Measurements from ENCODE around the gene ACADL. TPM values are rescaled to one million over a fixed set of nuclear protein-coding genes. Genes with fewer than 3 reads are reported as not detected.

The ACADL gene
- total and polyA plus RNA-seq, 2 experiments from 2014 or later = 0.37 TPM; not detected in 1

DNA sequence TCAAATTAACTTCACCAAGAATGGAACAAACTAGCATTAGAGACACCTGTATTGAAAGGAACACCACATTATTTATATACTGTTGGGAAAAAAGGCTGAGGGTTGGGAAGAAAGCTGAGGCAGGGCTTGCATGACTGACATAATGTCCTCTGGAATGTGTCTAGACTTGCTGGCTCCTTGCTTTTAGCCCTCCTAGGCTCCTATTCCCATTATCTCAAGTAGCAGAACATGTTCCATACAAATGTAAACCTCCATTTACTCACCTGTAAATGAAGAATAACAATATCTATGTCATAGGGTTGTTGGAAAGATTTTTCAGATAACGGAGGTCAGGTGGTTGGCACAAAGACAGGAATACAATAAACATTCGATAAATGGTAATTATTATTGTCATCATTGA is 976 bp upstream of the ACADL start (continued):
- TF ChIP-seq, protein P1, sequence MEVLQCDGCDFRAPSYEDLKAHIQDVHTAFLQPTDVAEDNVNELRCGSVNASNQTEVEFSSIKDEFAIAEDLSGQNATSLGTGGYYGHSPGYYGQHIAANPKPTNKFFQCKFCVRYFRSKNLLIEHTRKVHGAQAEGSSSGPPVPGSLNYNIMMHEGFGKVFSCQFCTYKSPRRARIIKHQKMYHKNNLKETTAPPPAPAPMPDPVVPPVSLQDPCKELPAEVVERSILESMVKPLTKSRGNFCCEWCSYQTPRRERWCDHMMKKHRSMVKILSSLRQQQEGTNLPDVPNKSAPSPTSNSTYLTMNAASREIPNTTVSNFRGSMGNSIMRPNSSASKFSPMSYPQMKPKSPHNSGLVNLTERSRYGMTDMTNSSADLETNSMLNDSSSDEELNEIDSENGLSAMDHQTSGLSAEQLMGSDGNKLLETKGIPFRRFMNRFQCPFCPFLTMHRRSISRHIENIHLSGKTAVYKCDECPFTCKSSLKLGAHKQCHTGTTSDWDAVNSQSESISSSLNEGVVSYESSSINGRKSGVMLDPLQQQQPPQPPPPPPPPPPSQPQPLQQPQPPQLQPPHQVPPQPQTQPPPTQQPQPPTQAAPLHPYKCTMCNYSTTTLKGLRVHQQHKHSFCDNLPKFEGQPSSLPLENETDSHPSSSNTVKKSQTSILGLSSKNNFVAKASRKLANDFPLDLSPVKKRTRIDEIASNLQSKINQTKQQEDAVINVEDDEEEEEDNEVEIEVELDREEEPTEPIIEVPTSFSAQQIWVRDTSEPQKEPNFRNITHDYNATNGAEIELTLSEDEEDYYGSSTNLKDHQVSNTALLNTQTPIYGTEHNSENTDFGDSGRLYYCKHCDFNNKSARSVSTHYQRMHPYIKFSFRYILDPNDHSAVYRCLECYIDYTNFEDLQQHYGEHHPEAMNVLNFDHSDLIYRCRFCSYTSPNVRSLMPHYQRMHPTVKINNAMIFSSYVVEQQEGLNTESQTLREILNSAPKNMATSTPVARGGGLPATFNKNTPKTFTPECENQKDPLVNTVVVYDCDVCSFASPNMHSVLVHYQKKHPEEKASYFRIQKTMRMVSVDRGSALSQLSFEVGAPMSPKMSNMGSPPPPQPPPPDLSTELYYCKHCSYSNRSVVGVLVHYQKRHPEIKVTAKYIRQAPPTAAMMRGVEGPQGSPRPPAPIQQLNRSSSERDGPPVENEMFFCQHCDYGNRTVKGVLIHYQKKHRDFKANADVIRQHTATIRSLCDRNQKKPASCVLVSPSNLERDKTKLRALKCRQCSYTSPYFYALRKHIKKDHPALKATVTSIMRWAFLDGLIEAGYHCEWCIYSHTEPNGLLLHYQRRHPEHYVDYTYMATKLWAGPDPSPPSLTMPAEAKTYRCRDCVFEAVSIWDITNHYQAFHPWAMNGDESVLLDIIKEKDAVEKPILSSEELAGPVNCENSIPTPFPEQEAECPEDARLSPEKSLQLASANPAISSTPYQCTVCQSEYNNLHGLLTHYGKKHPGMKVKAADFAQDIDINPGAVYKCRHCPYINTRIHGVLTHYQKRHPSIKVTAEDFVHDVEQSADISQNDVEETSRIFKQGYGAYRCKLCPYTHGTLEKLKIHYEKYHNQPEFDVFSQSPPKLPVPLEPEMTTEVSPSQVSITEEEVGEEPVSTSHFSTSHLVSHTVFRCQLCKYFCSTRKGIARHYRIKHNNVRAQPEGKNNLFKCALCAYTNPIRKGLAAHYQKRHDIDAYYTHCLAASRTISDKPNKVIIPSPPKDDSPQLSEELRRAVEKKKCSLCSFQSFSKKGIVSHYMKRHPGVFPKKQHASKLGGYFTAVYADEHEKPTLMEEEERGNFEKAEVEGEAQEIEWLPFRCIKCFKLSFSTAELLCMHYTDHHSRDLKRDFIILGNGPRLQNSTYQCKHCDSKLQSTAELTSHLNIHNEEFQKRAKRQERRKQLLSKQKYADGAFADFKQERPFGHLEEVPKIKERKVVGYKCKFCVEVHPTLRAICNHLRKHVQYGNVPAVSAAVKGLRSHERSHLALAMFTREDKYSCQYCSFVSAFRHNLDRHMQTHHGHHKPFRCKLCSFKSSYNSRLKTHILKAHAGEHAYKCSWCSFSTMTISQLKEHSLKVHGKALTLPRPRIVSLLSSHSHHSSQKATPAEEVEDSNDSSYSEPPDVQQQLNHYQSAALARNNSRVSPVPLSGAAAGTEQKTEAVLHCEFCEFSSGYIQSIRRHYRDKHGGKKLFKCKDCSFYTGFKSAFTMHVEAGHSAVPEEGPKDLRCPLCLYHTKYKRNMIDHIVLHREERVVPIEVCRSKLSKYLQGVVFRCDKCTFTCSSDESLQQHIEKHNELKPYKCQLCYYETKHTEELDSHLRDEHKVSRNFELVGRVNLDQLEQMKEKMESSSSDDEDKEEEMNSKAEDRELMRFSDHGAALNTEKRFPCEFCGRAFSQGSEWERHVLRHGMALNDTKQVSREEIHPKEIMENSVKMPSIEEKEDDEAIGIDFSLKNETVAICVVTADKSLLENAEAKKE (CRISPR knock-in tag; IDR thresholded peaks at IDR 0.05) = no peak

DNA sequence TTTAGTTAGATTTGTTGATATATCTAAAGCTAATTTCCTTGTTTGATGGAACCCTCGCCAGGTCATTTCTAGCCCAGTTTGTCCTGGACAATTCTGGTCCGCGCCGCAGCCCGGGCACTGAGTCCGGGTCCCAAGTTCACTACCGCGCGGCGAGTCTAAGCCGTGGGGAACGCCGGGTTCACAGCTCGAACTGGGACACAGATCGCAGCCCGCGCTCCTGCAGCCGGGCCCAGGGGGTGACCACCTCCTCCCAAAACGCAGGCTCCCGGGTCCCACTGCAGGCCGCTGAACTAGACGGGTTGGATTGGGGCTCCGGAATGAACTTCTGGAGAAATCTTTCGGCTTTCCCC is 681 bp downstream of the ACADL start:
- Mint-ChIP-seq H3K4me1 (peaks cover 7% of the 10 kb centered on the region; the same call in 2 of the 3 replicates), H3K27ac (no peak overlapping the region), H3K36me3 (ENCODE audit: low read depth) (no peaks in the 10 kb centered on the region), H3K9me3 (no peaks in the 10 kb centered on the region), H3K4me3 (peak overlapping the region; percentile 72), H3K27me3 (ENCODE audit: insufficient read depth, low read depth, poor library complexity) (peaks cover 38% of the 10 kb centered on the region)
- Histone ChIP-seq H3K4me3 (peak overlapping the region; percentile 85), H2AFZ (peak overlapping the region; percentile 91), H3K79me2 (replicated peaks; ENCODE audit: insufficient read depth) (no peaks in the 10 kb centered on the region), H4K20me1 (replicated peaks; ENCODE audit: insufficient read depth) (no peaks in the 10 kb centered on the region), H3K36me3 (ENCODE audit: insufficient read depth) (no peaks in the 10 kb centered on the region), H3F3A (replicated peaks; ENCODE audit: low read depth) (no peaks in the 10 kb centered on the region), H3K4me2 (peak overlapping the region; percentile 93), H3K4me1 (ENCODE audit: insufficient read depth) (no peaks in the 10 kb centered on the region), H3K9me2 (ENCODE audit: insufficient read depth) (0 out of 2 replicates have a peak, but pooled peaks cover 3% of the 10 kb centered on the region), H3K27ac (ENCODE audit: low read depth) (no peak overlapping the region), H3K27me3 (ENCODE audit: insufficient read depth) (peaks cover 47% of the 10 kb centered on the region)
- peak; percentile 76 for ATAC-seq
- TF ChIP-seq EZH2 (IDR thresholded peaks at IDR 0.05; ENCODE audit: low read depth, unreplicated experiment) (peak; percentile 51), EZH2phosphoT487 (IDR thresholded peaks at IDR 0.05; ENCODE audit: unreplicated experiment) (no peak)
- DNase-seq (ENCODE audit: low spot score) = no peak

DNA sequence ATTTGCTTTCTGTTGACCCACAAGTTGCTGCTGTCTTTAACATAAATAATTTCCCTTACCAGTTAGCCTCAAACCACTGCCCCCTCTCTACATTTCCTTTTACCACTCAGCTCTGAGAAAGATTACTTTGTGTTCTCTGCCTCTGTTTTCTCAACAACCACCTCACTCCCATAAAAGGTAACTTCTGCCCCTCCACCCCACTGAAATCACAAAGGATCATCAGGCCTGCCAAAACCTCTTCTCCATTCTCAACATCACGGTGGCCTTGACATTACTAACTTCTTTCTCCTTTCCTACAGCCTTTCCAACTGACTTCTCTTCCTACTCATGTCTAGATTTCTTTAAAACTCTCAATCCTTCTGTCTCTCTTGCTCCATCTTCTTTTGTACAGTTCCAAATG is 10.1 kb downstream of the ACADL start:
- peak; percentile 32; the same call in 1 of the 3 replicates for ATAC-seq
- no peaks in the 10 kb centered on the region for H3K27me3 ChIP-seq (ENCODE audit: insufficient read depth)
- H3K36me3 ChIP-seq (ENCODE audit: insufficient read depth) = no peaks in the 10 kb centered on the region
- Mint-ChIP-seq H3K4me3 (no peak overlapping the region), H3K9me3 (no peaks in the 10 kb centered on the region), H3K36me3 (ENCODE audit: low read depth) (no peaks in the 10 kb centered on the region), H3K27me3 (ENCODE audit: insufficient read depth, low read depth, poor library complexity) (no peaks in the 10 kb centered on the region), H3K27ac (no peak overlapping the region), H3K4me1 (no peaks in the 10 kb centered on the region)
- no peaks in the 10 kb centered on the region for H3F3A ChIP-seq (replicated peaks; ENCODE audit: low read depth)
- H3K4me2 ChIP-seq = no peak overlapping the region
- H3K4me3 ChIP-seq = no peak overlapping the region
- H3K27ac ChIP-seq (ENCODE audit: low read depth) = no peak overlapping the region
- DNase-seq (ENCODE audit: low spot score) = peak; percentile 37
- peak overlapping the region; percentile 68; the same call in 1 of the 2 replicates for H2AFZ ChIP-seq
- no peaks in the 10 kb centered on the region for H4K20me1 ChIP-seq (replicated peaks; ENCODE audit: insufficient read depth)
- 0 out of 2 replicates have a peak, but pooled peaks cover 3% of the 10 kb centered on the region for H3K4me1 ChIP-seq (ENCODE audit: insufficient read depth)
- TF ChIP-seq, protein P1 (CRISPR knock-in tag; IDR thresholded peaks at IDR 0.05) = 0 out of 2 replicates have a peak, but pooled peaks have one; percentile 30
- TF ChIP-seq ZNF114 (CRISPR knock-in tag; IDR thresholded peaks at IDR 0.05) = no peak
- no peaks in the 10 kb centered on the region for H3K9me2 ChIP-seq (ENCODE audit: insufficient read depth)
- no peaks in the 10 kb centered on the region for H3K79me2 ChIP-seq (replicated peaks; ENCODE audit: insufficient read depth)
